GM21619 (cell line): Measurements from ENCODE around the gene LRRK2.
"Not testable (repeated sequence)": the region's sequence is repeated elsewhere in the genome, so short reads cannot be mapped to it uniquely, and the experiment has no call there.

Experiments used
- ATAC-seq: cut with Tn5 transposase; IDR thresholded peaks from one replicate; pipeline ENCODE4 v1.9.1; 2021; ENCODE audit not compliant: unreplicated experiment

The LRRK2 gene

GRCh38 chr12:40244526-40245156 lies 19.8 kb downstream of the LRRK2 start:
- ATAC-seq: not testable (repeated sequence)

- ATAC-seq: no peak
These were observed 23.2 kb downstream of the LRRK2 start for GRCh38 chr12:40248034-40248433.

GRCh38 chr12:40248585-40249297 lies 23.9 kb downstream of the LRRK2 start:
- ATAC-seq: peak; percentile 71

DNA sequence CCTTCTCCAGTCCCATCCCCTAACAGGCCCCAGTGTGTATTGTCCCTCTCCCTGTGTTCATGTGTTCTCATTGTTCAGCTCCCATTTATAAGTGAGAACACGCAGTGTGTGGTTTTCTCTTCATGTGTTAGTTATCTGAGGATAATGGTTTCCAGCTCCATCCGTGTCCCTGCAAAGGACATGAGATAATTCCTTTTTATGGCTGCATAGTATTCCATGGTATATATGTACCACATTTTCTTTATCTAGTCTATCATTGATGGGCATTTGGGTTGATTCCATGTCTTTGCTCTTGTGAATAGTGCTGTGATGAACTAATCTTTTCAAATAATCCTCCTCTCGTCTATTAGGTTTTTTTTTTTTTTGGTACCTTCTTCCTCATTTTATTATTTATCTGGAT lies 25.9 kb downstream of the LRRK2 start:
- not testable (repeated sequence) for ATAC-seq

DNA sequence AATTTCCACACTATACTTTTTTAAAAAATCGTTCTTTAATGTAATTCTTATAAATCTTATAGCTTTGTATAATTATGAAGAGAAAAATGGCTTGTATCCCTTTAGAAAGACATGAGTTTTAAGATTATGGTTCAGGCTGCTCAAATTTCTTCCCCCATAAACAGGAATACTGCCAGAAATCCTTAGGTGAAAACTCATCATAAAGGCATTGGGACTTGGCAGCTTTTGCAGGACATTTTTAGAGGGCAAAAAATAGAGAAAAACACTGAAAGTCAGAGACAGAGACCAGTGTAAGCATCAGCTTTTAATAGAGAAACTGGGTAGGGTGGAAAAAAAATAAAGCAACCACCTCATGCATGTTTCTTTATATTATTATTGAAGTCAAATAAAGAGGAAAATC lies 29.1 kb downstream of the LRRK2 start:
- ATAC-seq: no peak

- no peak for ATAC-seq
These were observed 29.8 kb downstream of the LRRK2 start for GRCh38 chr12:40254455-40255085.

- ATAC-seq: no peak
These were observed 33.6 kb downstream of the LRRK2 start for GRCh38 chr12:40258371-40258770.

GRCh38 chr12:40261937-40262336 lies 37.1 kb downstream of the LRRK2 start:
- ATAC-seq: peak; percentile 63

GRCh38 chr12:40262657-40263056 lies 37.9 kb downstream of the LRRK2 start:
- peak; percentile 93 for ATAC-seq

DNA sequence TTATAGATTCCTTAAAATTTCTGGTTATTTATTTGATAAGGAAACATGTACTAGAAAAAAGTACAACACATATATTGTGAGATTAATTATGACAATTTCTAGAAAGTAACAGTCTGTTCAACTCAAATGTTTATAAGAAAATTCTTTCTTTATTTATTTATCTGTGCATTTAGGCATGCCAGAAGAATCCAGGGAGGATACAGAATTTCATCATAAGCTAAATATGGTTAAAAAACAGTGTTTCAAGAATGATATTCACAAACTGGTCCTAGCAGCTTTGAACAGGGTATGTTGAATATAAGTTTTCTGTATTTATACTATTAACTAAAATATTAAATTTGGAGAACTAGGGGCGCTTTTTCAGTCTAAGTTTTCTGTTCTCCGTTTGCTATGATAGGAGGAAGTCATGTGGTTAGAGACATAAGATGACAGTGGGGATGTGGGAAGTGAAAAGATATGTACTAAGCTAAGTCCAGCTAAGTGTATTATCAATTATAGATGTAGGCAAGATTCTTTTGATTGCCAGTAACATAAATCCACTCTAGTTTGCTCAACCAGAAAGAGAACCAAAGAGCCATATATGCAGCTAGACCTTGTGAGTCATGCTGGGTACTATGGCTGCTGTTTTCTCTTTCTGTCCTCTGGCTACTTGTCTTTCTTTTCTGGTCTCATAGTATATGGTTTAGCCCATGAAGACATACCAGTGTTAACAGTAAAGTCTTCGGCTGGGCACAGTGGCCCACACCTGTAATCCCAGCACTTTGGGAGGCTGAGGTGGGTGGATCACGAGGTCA lies 39.0 kb downstream of the LRRK2 start:
- no peak for ATAC-seq

GRCh38 chr12:40271981-40272664 lies 47.3 kb downstream of the LRRK2 start:
- ATAC-seq: no peak

DNA sequence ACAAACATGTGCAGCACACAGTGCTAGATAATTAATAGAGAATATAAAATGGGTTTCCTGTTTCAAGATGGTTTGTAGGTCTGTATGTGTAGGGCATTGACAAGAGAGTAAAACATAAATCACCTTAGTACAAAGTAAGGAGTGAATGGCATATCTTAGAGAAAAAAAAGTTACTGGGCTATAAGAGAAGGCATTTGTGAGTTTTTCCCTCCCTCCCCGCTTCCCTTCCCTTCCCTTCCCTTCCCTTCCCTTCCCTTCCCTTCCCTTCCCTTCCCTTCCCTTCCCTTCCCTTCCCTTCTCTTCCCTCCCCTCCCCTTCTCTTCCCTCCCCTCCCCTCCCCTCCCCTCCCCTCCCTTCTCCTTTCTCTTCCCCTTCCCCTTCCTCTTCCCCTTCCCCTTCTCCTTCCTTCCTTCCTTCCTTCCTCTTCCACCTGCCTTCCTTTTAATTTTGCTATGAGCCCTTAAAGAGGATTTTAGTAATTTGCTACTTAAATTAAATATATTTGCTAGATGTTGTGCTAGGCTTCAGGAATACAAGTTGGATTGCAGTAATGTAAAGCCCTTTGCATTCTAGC lies 57.1 kb downstream of the LRRK2 start:
- no peak for ATAC-seq

- ATAC-seq: no peak
These were observed 61.8 kb downstream of the LRRK2 start for GRCh38 chr12:40286583-40286982.

DNA sequence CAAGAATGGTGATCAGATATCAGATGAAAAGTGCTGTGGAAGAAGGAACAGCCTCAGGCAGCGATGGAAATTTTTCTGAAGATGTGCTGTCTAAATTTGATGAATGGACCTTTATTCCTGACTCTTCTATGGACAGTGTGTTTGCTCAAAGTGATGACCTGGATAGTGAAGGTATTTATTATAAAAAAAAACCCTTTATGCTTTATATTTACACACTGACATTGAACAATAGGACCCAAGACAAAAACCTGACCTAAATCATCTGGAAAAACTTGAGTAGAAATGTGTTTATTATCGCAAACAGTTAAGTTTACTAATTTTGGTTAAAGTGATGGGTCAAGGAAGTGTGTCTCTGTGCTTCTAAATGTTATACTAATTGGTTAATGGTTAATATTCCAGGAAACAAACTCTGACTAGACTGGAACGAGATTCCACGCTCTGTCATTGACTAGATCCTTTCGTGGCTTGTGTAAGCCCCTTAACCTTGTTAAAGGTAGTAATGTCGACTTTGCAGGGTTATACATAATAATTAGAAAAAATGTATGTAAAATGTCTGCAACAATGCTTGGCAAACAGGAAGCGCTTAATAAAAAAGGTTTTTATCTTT lies 62.7 kb downstream of the LRRK2 start:
- ATAC-seq: no peak

DNA sequence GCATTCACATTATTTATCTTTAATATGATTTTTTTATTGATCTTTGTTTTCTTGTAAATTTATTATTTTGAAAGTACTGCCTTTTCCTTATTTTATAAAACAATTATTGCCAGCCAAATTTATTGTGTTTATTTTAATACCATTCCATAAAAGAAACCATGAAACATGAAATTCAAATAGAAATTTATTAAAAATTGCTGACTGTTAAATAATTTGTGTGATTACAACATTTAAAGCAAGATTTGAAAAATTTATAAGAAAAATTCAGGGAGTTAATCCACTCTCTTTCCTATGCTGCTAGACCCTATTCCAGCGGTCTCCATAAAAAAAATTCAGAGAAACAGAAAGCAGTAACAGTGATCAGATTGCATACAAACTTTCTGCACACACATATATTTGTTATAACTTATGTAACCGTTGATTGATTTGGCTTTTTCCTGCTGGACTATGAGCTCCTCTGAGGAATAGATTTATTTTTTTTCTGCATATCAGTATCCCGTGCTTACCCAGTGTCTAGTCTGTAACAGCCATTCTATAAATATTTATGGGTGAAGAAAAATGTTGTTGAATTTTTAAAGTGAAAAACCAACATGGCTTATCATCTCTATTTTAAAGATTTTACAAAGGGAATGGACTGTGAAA lies 68.1 kb downstream of the LRRK2 start:
- ATAC-seq: no peak

- no peak for ATAC-seq
These were observed 73.5 kb downstream of the LRRK2 start for GRCh38 chr12:40298341-40298740.

DNA sequence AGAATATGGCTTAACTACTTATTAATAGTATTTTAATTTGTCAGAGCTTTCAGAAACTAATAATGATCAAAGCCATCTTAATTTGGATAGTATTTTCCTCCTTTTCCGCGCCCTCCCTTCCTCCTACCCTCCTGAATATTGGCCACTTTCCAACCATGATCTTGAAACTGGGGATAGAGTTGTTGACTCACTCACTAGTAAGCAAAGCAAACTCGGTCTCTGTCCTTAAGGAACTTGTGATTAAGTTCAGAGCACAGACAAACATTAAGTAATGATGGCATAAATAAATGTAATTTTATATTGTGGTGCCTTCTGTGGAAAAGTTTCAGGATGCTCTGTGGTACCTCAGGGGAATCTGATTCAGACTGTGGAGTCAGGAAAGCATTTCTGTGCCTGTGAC lies 75.7 kb downstream of the LRRK2 start:
- ATAC-seq: no peak

- no peak for ATAC-seq
These were observed 84.2 kb downstream of the LRRK2 start for GRCh38 chr12:40309001-40309400.

DNA sequence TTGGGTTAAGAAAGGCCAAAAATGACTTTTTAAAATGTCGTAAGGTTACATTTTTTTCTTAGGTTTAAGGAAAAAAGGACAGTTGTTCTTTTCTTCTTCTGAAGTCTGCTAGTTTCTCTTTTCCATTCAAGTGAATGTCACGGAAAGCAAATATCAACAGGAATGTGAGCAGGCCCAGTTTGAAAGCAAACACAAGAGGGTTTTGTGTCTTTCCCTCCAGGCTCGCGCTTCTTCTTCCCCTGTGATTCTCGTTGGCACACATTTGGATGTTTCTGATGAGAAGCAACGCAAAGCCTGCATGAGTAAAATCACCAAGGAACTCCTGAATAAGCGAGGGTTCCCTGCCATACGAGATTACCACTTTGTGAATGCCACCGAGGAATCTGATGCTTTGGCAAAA lies 85.4 kb downstream of the LRRK2 start:
- ATAC-seq: no peak

DNA sequence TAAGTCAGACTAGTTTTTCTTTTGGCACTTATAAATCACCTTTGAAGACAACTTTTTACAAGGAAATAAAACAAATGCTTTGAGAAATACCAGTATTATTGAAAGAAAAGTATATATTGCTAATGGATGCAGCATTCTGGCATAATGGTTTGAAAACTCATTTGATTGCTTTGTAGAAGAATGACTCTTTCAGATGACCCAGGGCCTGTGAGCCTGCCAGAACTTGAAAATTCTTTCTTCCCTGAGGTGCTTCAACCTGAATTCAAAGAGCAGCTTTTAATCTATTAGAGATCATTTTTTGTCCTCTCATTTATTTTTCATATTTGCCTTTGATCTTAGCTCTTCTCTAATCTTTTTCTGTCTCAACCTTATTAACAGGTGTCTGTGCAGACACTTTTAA lies 87.4 kb downstream of the LRRK2 start:
- ATAC-seq: no peak
